DND-41 (cell line): ENCODE results near the gene MINDY4.

Experiments
- ATAC-seq: fragments of 200-7000 bp; cut with Tn5 transposase; 3 replicates; pipeline ENCODE4 v1.9.1; 2021; ENCODE audit warnings: low read depth; ENCODE audit not compliant: insufficient read depth
- DNase-seq: peaks from one replicate; pipeline ENCODE4 v3.0.0-alpha.2; 2020
- H2AFZ ChIP-seq: 2 replicates; pipeline ENCODE4 v1.6.0; 2012; ENCODE audit warnings: low read depth, low read length
- H3K27ac ChIP-seq: 2 replicates; pipeline ENCODE4 v1.5.1; 2012; ENCODE audit warnings: low read length, inconsistent platforms
- H3K27me3 ChIP-seq: fragments of 200-600 bp; sonication (generic); 2 replicates; pipeline ENCODE4 v1.6.0; 2012; ENCODE audit warnings: low read length, mild to moderate bottlenecking, inconsistent platforms; ENCODE audit not compliant: insufficient read depth, poor library complexity
- H3K36me3 ChIP-seq: 2 replicates; pipeline ENCODE4 v1.5.1; 2012; ENCODE audit warnings: low read length, inconsistent platforms; ENCODE audit not compliant: insufficient read depth
- H3K4me1 ChIP-seq: 2 replicates; pipeline ENCODE4 v1.5.1; 2012; ENCODE audit warnings: mild to moderate bottlenecking, low read length; ENCODE audit not compliant: insufficient read depth
- H3K4me2 ChIP-seq: 2 replicates; pipeline ENCODE4 v1.6.0; 2012; ENCODE audit warnings: mild to moderate bottlenecking, moderate library complexity, low read length, inconsistent platforms; ENCODE audit not compliant: insufficient read depth
- H3K4me3 ChIP-seq, 2 experiments: fragments of 200-600 bp in 1 of 2; shearing (Covaris generic) in 1 of 2; 2 replicates each; pipeline ENCODE4 v1.5.1; 2012 to 2016; ENCODE audit warnings: inconsistent platforms in 2 of 2, low read length in 2 of 2, mild to moderate bottlenecking in 2 of 2, low read depth in 1 of 2, moderate library complexity in 1 of 2
- H3K79me2 ChIP-seq: 2 replicates; pipeline ENCODE4 v1.6.0; 2012; ENCODE audit warnings: low read length, inconsistent platforms; ENCODE audit not compliant: insufficient read depth
- H3K9ac ChIP-seq: 2 replicates; pipeline ENCODE4 v1.6.0; 2012; ENCODE audit warnings: low read depth, mild to moderate bottlenecking, inconsistent platforms, low read length, moderate library complexity
- H3K9me3 ChIP-seq: 2 replicates; pipeline ENCODE4 v1.5.1; 2012; ENCODE audit warnings: low read length, moderate library complexity, mild to moderate bottlenecking, inconsistent platforms; ENCODE audit not compliant: insufficient read depth, severe bottlenecking
- H4K20me1 ChIP-seq: 2 replicates; pipeline ENCODE4 v1.6.0; 2012; ENCODE audit warnings: low read length; ENCODE audit not compliant: insufficient read depth
- CTCF ChIP-seq: IDR thresholded peaks from 2 replicates; pipeline ENCODE4 v1.5.1; 2012; ENCODE audit warnings: borderline replicate concordance, low read length, moderate library complexity, mild to moderate bottlenecking; ENCODE audit not compliant: poor library complexity, severe bottlenecking; ENCODE audit errors: extremely low read depth
- EZH2 ChIP-seq: IDR thresholded peaks from 3 replicates; pipeline ENCODE4 v1.6.1; 2012; ENCODE audit warnings: borderline replicate concordance, low read depth, mild to moderate bottlenecking, moderate library complexity, low read length, inconsistent platforms; ENCODE audit not compliant: severe bottlenecking

MINDY4 gene

DNA sequence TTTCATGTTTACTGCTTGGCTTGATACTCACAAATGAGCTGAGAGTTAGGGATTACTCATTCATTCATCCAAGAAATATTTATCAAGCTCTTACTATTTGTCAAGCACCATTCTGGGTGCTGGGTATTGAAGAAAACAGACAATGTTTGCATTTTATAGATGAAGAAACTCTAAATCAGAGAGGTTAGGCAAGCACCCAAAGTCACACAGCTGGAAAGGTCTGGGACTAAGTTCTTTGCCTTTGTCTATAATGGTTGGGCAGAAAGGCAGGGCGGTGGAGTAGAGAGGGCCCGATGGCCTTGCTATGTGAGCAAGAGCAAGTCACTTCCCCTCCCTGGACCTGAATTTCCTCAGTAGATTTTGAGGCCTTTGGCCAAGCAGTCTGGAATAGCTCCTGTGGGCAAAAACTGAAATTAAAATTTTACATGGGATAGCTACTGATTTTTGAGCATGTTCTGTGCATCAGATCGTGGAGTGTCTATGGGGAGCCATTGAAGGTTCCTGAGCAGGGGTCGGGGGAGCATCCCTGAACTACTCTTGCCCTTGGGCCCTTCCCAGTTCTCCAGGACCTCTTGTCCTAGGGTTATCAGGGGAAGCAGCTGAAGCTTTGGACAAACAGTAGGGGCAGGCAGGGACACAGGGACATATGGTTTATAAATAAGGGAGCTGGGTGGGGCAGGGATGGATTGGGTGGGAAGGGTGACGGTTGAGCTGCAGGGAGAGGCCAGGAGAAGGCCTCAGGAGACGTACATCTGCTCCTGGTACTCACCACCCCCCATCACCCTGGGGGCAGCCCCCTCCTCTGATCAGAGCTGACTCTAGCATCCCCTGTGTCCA is 163.7 kb downstream of the MINDY4 start:
- Histone ChIP-seq H3K4me1 (no peaks in the 10 kb centered on the region), H3K79me2 (no peaks in the 10 kb centered on the region), H3K9me3 (no peaks in the 10 kb centered on the region), H3K9ac (no peak overlapping the region), H3K27me3 (peaks cover 4% of the 10 kb centered on the region), H3K27ac (no peak overlapping the region), H3K4me3 (no peak overlapping the region), H3K4me2 (no peak overlapping the region), H3K36me3 (no peaks in the 10 kb centered on the region), H4K20me1 (peaks cover 5% of the 10 kb centered on the region; the same call in 1 of the 2 replicates), H2AFZ (no peak overlapping the region)
- DNase-seq (no peak), ATAC-seq (no peak)
- no peak for TF ChIP-seq EZH2
- no peak for TF ChIP-seq CTCF

DNA sequence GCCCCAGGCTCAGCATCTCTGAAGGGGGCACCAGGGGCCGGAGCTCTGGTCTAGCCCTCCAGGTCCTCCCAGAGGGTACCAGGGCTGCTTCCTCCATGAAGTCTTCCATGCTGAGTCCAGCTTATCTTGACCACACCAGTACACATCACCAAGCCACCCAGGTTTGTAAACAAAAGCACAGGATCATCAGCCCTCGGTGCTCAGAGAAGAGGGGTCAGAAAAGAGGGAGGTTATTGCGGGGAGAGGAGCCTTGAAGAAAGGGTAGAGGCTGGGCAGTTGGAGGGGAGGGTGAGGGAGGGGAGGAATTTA is 164.3 kb downstream of the MINDY4 start:
- Histone ChIP-seq H3K79me2 (no peaks in the 10 kb centered on the region), H3K9ac (no peak overlapping the region), H3K4me1 (no peaks in the 10 kb centered on the region), H3K9me3 (no peaks in the 10 kb centered on the region), H3K4me3 (no peak overlapping the region), H4K20me1 (peaks cover 5% of the 10 kb centered on the region; the same call in 1 of the 2 replicates), H3K27ac (no peak overlapping the region), H3K4me2 (no peak overlapping the region), H3K36me3 (no peaks in the 10 kb centered on the region), H2AFZ (no peak overlapping the region), H3K27me3 (peaks cover 4% of the 10 kb centered on the region)
- ATAC-seq (no peak), DNase-seq (no peak)
- TF ChIP-seq EZH2 (no peak), CTCF (no peak)

DNA sequence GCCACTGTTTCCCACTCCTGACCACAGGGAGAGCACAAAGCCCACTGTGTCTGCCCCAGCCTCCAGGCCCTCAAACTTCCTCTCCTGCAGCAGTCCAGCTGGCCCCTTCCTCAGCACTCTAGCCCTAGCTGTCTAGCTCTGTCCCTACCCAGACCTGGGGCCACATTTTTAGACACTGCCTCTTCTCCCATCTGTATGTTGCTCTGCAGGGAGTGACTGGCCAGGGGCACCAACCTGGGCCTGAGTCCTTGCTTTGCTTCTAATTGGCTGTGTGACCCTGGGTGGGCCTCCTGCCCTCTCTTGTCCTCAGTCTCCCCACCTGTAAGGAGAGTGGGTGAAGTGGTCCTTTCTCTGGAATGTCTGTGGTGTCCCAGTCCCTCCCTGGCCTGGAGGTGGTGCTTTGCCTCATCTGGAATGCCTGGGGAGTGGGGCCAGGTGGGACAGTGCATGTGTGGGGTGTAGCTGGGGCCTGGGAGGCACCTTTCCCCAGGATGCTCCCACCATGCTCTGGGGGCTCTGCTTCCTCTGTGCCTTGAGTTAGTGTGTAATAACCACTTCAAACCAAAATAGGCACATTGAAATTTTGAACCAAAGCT is 165.5 kb downstream of the MINDY4 start:
- Histone ChIP-seq H3K27ac (no peak overlapping the region), H2AFZ (no peak overlapping the region), H3K4me2 (no peak overlapping the region), H3K27me3 (peaks cover 4% of the 10 kb centered on the region), H3K79me2 (no peaks in the 10 kb centered on the region), H4K20me1 (peaks cover 5% of the 10 kb centered on the region; the same call in 1 of the 2 replicates), H3K9me3 (no peaks in the 10 kb centered on the region), H3K36me3 (no peaks in the 10 kb centered on the region), H3K4me1 (no peaks in the 10 kb centered on the region), H3K4me3 (no peak overlapping the region), H3K9ac (no peak overlapping the region)
- ATAC-seq = no peak
- DNase-seq = no peak
- TF ChIP-seq EZH2 (no peak), CTCF (no peak)
